Liver (tissue), 9 donors: ENCODE data around the gene S100PBP. TPM values are rescaled to one million over a fixed set of nuclear protein-coding genes. Genes with fewer than 3 reads are reported as not detected.

Experiments
- DNase-seq: peaks from one replicate; pipeline ENCODE4 v3.0.0-alpha.2; 2017; ENCODE audit warnings: low spot score
- H3K27ac ChIP-seq, 2 donors: one replicate each; pipeline ENCODE4 v1.7.0; 2013; ENCODE audit warnings: inconsistent platforms in 2 of 2, low read length in 2 of 2, control low read depth in 1 of 2, low read depth in 1 of 2, mild to moderate bottlenecking in 1 of 2
- H3K27me3 ChIP-seq, 4 donors: one replicate each; pipeline versions ENCODE4 v1.6.1 to v1.7.0; 2013; ENCODE audit warnings: low read length in 3 of 4, inconsistent platforms in 1 of 4, mild to moderate bottlenecking in 1 of 4, moderate library complexity in 1 of 4; ENCODE audit not compliant: control insufficient read depth in 4 of 4, insufficient read depth in 4 of 4
- H3K36me3 ChIP-seq, 4 donors: one replicate each; pipeline versions ENCODE4 v1.6.1 to v1.7.0; 2013; ENCODE audit warnings: low read length in 3 of 4, mild to moderate bottlenecking in 3 of 4, low read depth in 1 of 4, moderate library complexity in 1 of 4; ENCODE audit not compliant: control insufficient read depth in 4 of 4, insufficient read depth in 3 of 4
- H3K4me1 ChIP-seq, 4 donors: one replicate each; pipeline versions ENCODE4 v1.6.1 to v1.7.0; 2013; ENCODE audit warnings: low read length in 3 of 4, mild to moderate bottlenecking in 3 of 4, moderate library complexity in 1 of 4; ENCODE audit not compliant: control insufficient read depth in 4 of 4, insufficient read depth in 4 of 4
- H3K4me3 ChIP-seq, 3 donors: one replicate each; pipeline versions ENCODE4 v1.6.1 to v1.7.0; 2013; ENCODE audit warnings: low read length in 3 of 3, control low read depth in 1 of 3, low read depth in 1 of 3, mild to moderate bottlenecking in 1 of 3
- H3K9ac ChIP-seq, 2 donors: one replicate each; pipeline ENCODE4 v1.7.0; 2013; ENCODE audit warnings: low read length in 2 of 2, mild to moderate bottlenecking in 2 of 2, moderate library complexity in 2 of 2, control low read depth in 1 of 2, low read depth in 1 of 2
- H3K9me3 ChIP-seq, 4 donors: one replicate each; pipeline versions ENCODE4 v1.6.1 to v1.7.0; 2013; ENCODE audit warnings: low read length in 3 of 4; ENCODE audit not compliant: control insufficient read depth in 4 of 4
- FOXA1 ChIP-seq: IDR thresholded peaks from 2 replicates; pipeline ENCODE4 v1.6.1; 2016; ENCODE audit warnings: antibody characterized with exemption
- GABPA ChIP-seq, 2 donors: IDR thresholded peaks in 1 of 2; conservative IDR thresholded peaks in 1 of 2; 2 replicates each; pipeline ENCODE4 v1.6.1; 2016; ENCODE audit warnings: antibody characterized with exemption in 2 of 2, mild to moderate bottlenecking in 1 of 2, moderate library complexity in 1 of 2
- HNF4G ChIP-seq: IDR thresholded peaks from 2 replicates; pipeline ENCODE4 v1.6.1; 2016; ENCODE audit warnings: antibody characterized with exemption
- JUND ChIP-seq, 2 donors: IDR thresholded peaks; 2 replicates each; pipeline ENCODE4 v1.6.1; 2016; ENCODE audit warnings: antibody characterized with exemption in 2 of 2
- NR2F2 ChIP-seq: IDR thresholded peaks from 2 replicates; pipeline ENCODE4 v1.6.1; 2016; ENCODE audit warnings: antibody characterized with exemption
- RXRA ChIP-seq, 2 donors: IDR thresholded peaks; 2 replicates each; pipeline ENCODE4 v1.6.1; 2017 to 2018; ENCODE audit warnings: antibody characterized with exemption in 2 of 2, mild to moderate bottlenecking in 1 of 2
- SP1 ChIP-seq: IDR thresholded peaks from 2 replicates; pipeline ENCODE4 v1.6.1; 2018; ENCODE audit warnings: antibody characterized with exemption, mild to moderate bottlenecking
- TAF1 ChIP-seq: conservative IDR thresholded peaks from 2 replicates; pipeline ENCODE4 v1.6.1; 2016; ENCODE audit warnings: antibody characterized with exemption, mild to moderate bottlenecking
- WGBS: extraction: QIAGEN DNeasy Blood & Tissue Kit; methylation state at CpG from one replicate; pipeline ENCODE4 v1.1.7; 2013; 5-methylcytosine and 5-hydroxymethylcytosine counted together
- polyA plus RNA-seq, 2 donors: library from polyadenylated mRNA; stranded (reverse) in 1 of 2; unstranded in 1 of 2; fragments of 200-250 nt in 1 of 2; fragments of >200 nt in 1 of 2; fragmentation: Nextera tagmentation in 1 of 2; extraction: Ambion mirVana in 1 of 2; gene quantifications; one replicate each; pipeline versions ENCODE4 v1.2.1 to v1.2.3, GENCODE V29; 2013 to 2015
- total RNA-seq, 2 donors: library from RNA; depleted of rRNA; stranded (reverse); fragments of >200 nt; gene quantifications; one replicate each; pipeline ENCODE4 v1.2.3, GENCODE V29; 2014
- TF ChIP-seq, protein P1 (sequence below): IDR thresholded peaks from 2 replicates; pipeline ENCODE4 v1.6.1; 2016; ENCODE audit warnings: antibody characterized with exemption
- TF ChIP-seq, protein P2 (sequence below): IDR thresholded peaks from 2 replicates; pipeline ENCODE4 v1.6.1; 2016; ENCODE audit warnings: antibody characterized with exemption, mild to moderate bottlenecking
- TF ChIP-seq, protein P3 (sequence below): IDR thresholded peaks from 2 replicates; pipeline ENCODE4 v1.6.1; 2016; ENCODE audit warnings: antibody characterized with exemption
- TF ChIP-seq, protein P4 (sequence below): IDR thresholded peaks from 2 replicates; pipeline ENCODE4 v1.6.1; 2016; ENCODE audit warnings: antibody characterized with exemption
- TF ChIP-seq, protein P5 (sequence below): fragments of 150-350 bp; IDR thresholded peaks from 2 replicates; pipeline ENCODE4 v1.5.1; 2017; ENCODE audit warnings: improper control_type of control experiment, low read depth, low read length; ENCODE audit not compliant: missing input control
- donor health status: healthy.
- donor health status: healthy.
- donor health status: healthy.
- donor health status: healthy.
- donor health status: healthy.

S100PBP gene
- total and polyA plus RNA-seq, 4 donors, result 1.9 to 24.8 (median 11.1) TPM

DNA sequence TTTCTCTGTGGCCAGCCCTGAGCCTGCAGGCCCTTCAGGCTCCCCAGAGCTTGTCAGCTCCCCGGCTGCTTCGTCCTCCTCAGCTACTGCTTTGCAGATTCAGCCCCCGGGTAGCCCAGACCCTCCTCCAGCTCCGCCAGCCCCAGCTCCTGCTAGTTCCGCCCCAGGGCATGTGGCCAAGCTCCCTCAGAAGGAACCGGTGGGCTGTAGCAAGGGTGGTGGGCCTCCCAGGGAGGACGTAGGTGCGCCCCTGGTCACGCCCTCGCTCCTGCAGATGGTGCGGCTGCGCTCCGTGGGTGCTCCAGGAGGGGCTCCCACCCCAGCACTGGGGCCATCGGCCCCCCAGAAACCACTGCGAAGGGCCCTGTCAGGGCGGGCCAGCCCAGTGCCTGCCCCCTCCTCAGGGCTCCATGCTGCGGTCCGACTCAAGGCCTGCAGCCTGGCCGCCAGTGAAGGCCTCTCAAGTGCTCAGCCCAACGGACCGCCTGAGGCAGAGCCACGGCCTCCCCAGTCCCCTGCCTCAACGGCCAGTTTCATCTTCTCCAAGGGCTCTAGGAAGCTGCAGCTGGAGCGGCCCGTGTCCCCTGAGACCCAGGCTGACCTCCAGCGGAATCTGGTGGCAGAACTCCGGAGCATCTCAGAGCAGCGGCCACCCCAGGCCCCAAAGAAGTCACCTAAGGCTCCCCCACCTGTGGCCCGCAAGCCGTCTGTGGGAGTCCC lies 45.7 kb upstream of the S100PBP start:
- Histone ChIP-seq H3K27me3 (no peaks in the 10 kb centered on the region), H3K4me1 (peaks cover 0 to 6% (median 0%) of the 10 kb centered on the region in 4 donors), H3K9me3 (no peaks in the 10 kb centered on the region), H3K27ac (no peak overlapping the region), H3K4me3 (no peak overlapping the region), H3K9ac (no peak overlapping the region), H3K36me3 (peaks cover 12 to 42% (median 13%) of the 10 kb centered on the region in 4 donors)
- 94% methylated on average over 30 of the region's 30 CpGs for WGBS
- no peak for TF ChIP-seq RXRA (IDR thresholded peaks at IDR 0.05)
- TF ChIP-seq, protein P1, sequence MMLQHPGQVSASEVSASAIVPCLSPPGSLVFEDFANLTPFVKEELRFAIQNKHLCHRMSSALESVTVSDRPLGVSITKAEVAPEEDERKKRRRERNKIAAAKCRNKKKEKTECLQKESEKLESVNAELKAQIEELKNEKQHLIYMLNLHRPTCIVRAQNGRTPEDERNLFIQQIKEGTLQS, result no peak
- TF ChIP-seq SP1, result no peak
- TF ChIP-seq HNF4G, result no peak
- TF ChIP-seq JUND (IDR thresholded peaks at IDR 0.05), result no peak
- TF ChIP-seq, protein P2, sequence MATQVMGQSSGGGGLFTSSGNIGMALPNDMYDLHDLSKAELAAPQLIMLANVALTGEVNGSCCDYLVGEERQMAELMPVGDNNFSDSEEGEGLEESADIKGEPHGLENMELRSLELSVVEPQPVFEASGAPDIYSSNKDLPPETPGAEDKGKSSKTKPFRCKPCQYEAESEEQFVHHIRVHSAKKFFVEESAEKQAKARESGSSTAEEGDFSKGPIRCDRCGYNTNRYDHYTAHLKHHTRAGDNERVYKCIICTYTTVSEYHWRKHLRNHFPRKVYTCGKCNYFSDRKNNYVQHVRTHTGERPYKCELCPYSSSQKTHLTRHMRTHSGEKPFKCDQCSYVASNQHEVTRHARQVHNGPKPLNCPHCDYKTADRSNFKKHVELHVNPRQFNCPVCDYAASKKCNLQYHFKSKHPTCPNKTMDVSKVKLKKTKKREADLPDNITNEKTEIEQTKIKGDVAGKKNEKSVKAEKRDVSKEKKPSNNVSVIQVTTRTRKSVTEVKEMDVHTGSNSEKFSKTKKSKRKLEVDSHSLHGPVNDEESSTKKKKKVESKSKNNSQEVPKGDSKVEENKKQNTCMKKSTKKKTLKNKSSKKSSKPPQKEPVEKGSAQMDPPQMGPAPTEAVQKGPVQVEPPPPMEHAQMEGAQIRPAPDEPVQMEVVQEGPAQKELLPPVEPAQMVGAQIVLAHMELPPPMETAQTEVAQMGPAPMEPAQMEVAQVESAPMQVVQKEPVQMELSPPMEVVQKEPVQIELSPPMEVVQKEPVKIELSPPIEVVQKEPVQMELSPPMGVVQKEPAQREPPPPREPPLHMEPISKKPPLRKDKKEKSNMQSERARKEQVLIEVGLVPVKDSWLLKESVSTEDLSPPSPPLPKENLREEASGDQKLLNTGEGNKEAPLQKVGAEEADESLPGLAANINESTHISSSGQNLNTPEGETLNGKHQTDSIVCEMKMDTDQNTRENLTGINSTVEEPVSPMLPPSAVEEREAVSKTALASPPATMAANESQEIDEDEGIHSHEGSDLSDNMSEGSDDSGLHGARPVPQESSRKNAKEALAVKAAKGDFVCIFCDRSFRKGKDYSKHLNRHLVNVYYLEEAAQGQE, result no peak
- TF ChIP-seq, protein P3, sequence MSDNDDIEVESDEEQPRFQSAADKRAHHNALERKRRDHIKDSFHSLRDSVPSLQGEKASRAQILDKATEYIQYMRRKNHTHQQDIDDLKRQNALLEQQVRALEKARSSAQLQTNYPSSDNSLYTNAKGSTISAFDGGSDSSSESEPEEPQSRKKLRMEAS, result no peak
- TF ChIP-seq TAF1, result no peak
- TF ChIP-seq, protein P4, sequence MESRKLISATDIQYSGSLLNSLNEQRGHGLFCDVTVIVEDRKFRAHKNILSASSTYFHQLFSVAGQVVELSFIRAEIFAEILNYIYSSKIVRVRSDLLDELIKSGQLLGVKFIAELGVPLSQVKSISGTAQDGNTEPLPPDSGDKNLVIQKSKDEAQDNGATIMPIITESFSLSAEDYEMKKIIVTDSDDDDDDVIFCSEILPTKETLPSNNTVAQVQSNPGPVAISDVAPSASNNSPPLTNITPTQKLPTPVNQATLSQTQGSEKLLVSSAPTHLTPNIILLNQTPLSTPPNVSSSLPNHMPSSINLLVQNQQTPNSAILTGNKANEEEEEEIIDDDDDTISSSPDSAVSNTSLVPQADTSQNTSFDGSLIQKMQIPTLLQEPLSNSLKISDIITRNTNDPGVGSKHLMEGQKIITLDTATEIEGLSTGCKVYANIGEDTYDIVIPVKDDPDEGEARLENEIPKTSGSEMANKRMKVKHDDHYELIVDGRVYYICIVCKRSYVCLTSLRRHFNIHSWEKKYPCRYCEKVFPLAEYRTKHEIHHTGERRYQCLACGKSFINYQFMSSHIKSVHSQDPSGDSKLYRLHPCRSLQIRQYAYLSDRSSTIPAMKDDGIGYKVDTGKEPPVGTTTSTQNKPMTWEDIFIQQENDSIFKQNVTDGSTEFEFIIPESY, result no peak
- TF ChIP-seq GABPA (IDR thresholded peaks at IDR 0.05 in 1 of 2, conservative IDR thresholded peaks at IDR 0.05 in 1 of 2), result no peak
- no peak for TF ChIP-seq NR2F2
- no peak for DNase-seq

DNA sequence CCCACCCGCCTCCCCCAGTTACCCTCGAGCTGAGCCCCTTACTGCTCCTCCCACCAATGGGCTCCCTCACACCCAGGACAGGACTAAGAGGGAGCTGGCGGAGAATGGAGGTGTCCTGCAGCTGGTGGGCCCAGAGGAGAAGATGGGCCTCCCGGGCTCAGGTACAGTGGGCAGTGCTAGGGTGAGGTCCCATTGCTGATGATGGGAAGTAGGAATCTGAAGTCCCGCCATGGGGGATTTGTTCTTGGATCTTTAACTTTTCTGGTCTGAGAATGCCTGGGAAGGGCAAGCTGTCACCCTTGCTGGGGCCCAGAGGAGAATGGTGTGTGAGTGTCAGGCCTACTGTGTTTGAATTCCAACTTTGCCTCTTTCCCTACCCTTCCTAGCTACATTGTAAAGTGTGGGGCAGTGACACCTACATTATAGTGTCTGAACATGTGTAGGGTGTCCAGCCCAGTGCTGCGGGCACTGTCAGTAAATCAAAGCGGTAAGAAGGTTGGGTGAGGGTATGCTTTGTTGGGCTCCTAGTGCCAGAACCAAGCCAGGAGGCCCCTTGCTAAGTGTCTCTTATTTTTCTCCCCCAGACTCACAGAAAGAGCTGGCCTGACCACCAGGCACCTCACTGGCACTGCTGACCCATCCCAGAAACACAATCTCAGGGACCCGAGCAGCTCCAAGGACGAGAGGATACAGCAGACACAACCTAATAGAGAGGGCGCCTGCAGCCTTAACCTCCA lies 45.0 kb upstream of the S100PBP start:
- Histone ChIP-seq H3K4me1 (no peaks in the 10 kb centered on the region), H3K9ac (no peak overlapping the region), H3K27me3 (no peaks in the 10 kb centered on the region), H3K9me3 (no peaks in the 10 kb centered on the region), H3K4me3 (no peak overlapping the region), H3K27ac (no peak overlapping the region), H3K36me3 (peaks cover 12 to 43% (median 13%) of the 10 kb centered on the region in 4 donors)
- WGBS, result 87% methylated on average over 10 of the region's 10 CpGs
- DNase-seq, result no peak
- TF ChIP-seq, protein P5, sequence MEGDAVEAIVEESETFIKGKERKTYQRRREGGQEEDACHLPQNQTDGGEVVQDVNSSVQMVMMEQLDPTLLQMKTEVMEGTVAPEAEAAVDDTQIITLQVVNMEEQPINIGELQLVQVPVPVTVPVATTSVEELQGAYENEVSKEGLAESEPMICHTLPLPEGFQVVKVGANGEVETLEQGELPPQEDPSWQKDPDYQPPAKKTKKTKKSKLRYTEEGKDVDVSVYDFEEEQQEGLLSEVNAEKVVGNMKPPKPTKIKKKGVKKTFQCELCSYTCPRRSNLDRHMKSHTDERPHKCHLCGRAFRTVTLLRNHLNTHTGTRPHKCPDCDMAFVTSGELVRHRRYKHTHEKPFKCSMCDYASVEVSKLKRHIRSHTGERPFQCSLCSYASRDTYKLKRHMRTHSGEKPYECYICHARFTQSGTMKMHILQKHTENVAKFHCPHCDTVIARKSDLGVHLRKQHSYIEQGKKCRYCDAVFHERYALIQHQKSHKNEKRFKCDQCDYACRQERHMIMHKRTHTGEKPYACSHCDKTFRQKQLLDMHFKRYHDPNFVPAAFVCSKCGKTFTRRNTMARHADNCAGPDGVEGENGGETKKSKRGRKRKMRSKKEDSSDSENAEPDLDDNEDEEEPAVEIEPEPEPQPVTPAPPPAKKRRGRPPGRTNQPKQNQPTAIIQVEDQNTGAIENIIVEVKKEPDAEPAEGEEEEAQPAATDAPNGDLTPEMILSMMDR, result no peak
- no peak for TF ChIP-seq FOXA1
- TF ChIP-seq, protein P4, result no peak
- TF ChIP-seq, protein P2, result no peak
